COLO668 (cell line): Measurements from ENCODE around the gene SBF2.
"Not testable (repeated sequence)": the region's sequence is repeated elsewhere in the genome, so short reads cannot be mapped to it uniquely, and the experiment has no call there.

Source experiments
- DNase-seq: peaks from one replicate; lab custom pipeline; 2025; ENCODE audit not compliant: unreplicated experiment; lab: John Stamatoyannopoulos, UW

The SBF2 gene

GRCh38 chr11:9971894-9972293 lies 322.1 kb downstream of the SBF2 start:
- DNase-seq = no peak

GRCh38 chr11:9969068-9969467 lies 325.0 kb downstream of the SBF2 start:
- no peak for DNase-seq

- no peak for DNase-seq
Measured at GRCh38 chr11:9962722-9963121, 331.3 kb downstream of the SBF2 start.

GRCh38 chr11:9957072-9957471 lies 336.9 kb downstream of the SBF2 start:
- DNase-seq = no peak

GRCh38 chr11:9956483-9956882 lies 337.5 kb downstream of the SBF2 start:
- no peak for DNase-seq

- DNase-seq = no peak
Measured at GRCh38 chr11:9955391-9955790, 338.6 kb downstream of the SBF2 start.

- DNase-seq = no peak
Measured at GRCh38 chr11:9953994-9954626, 339.9 kb downstream of the SBF2 start.

GRCh38 chr11:9952511-9953196 lies 341.4 kb downstream of the SBF2 start:
- DNase-seq = no peak

- DNase-seq = no peak
Measured at GRCh38 chr11:9951807-9952206, 342.2 kb downstream of the SBF2 start.

GRCh38 chr11:9950462-9950861 lies 343.6 kb downstream of the SBF2 start:
- DNase-seq = no peak

GRCh38 chr11:9947231-9947864 lies 346.7 kb downstream of the SBF2 start:
- DNase-seq = no peak

GRCh38 chr11:9945680-9946079 lies 348.3 kb downstream of the SBF2 start:
- not testable (repeated sequence) for DNase-seq

GRCh38 chr11:9943386-9944110 lies 350.5 kb downstream of the SBF2 start:
- DNase-seq = no peak

- no peak for DNase-seq
Measured at GRCh38 chr11:9941991-9942390, 352.0 kb downstream of the SBF2 start.

GRCh38 chr11:9939150-9939549 lies 354.9 kb downstream of the SBF2 start:
- DNase-seq = not testable (repeated sequence)

GRCh38 chr11:9936754-9937153 lies 357.3 kb downstream of the SBF2 start:
- no peak for DNase-seq

- not testable (repeated sequence) for DNase-seq
Measured at GRCh38 chr11:9932843-9933242, 361.2 kb downstream of the SBF2 start.

- DNase-seq = peak; percentile 21
Measured at GRCh38 chr11:9930562-9931331, 363.3 kb downstream of the SBF2 start.

GRCh38 chr11:9927670-9928069 lies 366.3 kb downstream of the SBF2 start:
- no peak for DNase-seq

- no peak for DNase-seq
Measured at GRCh38 chr11:9923280-9923679, 370.7 kb downstream of the SBF2 start.

- no peak for DNase-seq
Measured at GRCh38 chr11:9922806-9923205, 371.2 kb downstream of the SBF2 start.
